Adrenal gland (tissue), 12 donors: Measurements from ENCODE around the gene FAM83C. TPM values are rescaled to one million over a fixed set of nuclear protein-coding genes. Genes with fewer than 3 reads are reported as not detected.
"Not testable (repeated sequence)": the region's sequence is repeated elsewhere in the genome, so short reads cannot be mapped to it uniquely, and the experiment has no call there.

Experiments
- DNase-seq, 7 donors: peaks; one replicate each; pipeline ENCODE4 v3.0.0-alpha.2; 2019 to 2020
- H3K27ac ChIP-seq, 5 donors: fragments of 200-600 bp; sonication (generic) in 4 of 5; 1 replicate in 3 of 5; 2 replicates in 2 of 5; pipeline versions ENCODE4 v1.5.1 to v1.8.0; 2016 to 2020; ENCODE audit warnings: mild to moderate bottlenecking in 1 of 5
- H3K27me3 ChIP-seq: fragments of 200-600 bp; 2 replicates; pipeline ENCODE4 v1.8.0; 2021
- H3K36me3 ChIP-seq, 2 donors: fragments of 200-600 bp; replicated peaks in 1 of 2; 1 replicate in 1 of 2; 2 replicates in 1 of 2; pipeline versions ENCODE4 v1.5.1 to v1.8.0; 2018 to 2022
- H3K4me1 ChIP-seq, 2 donors: fragments of 200-600 bp; replicated peaks in 1 of 2; 1 replicate in 1 of 2; 2 replicates in 1 of 2; pipeline versions ENCODE4 v1.5.1 to v1.8.0; 2018 to 2021
- H3K4me3 ChIP-seq, 4 donors: fragments of 200-600 bp; sonication (generic) in 3 of 4; one replicate each; pipeline ENCODE4 v1.5.1; 2016 to 2018
- H3K9me3 ChIP-seq, 3 donors: fragments of 200-600 bp; sonication (generic) in 1 of 3; replicated peaks in 1 of 3; 1 replicate in 2 of 3; 2 replicates in 1 of 3; pipeline versions ENCODE4 v1.5.1 to v1.8.0; 2016 to 2021
- POLR2A ChIP-seq, 2 donors: fragments of 450-650 bp; IDR thresholded peaks; one replicate each; pipeline ENCODE4 v1.6.1; 2017; ENCODE audit warnings: antibody characterized with exemption in 2 of 2, mild to moderate bottlenecking in 2 of 2, moderate library complexity in 1 of 2
- WGBS, 4 donors: extraction: QIAGEN DNeasy Blood & Tissue Kit in 2 of 4; methylation state at CpG; one replicate each; pipeline versions ENCODE4 v1.1.5 to v1.1.7; 2013 to 2017; 5-methylcytosine and 5-hydroxymethylcytosine counted together
- intact Hi-C, 2 donors: fragments of 100-400 bp; cut with DNase I; formaldehyde crosslinking; loops; one replicate each; pipeline versions ENCODE4 v1.14.1 to v1.15.0; 2022 to 2023
- polyA plus RNA-seq, 3 donors: library from polyadenylated mRNA; stranded (reverse); fragments of 200-250 nt in 2 of 3; fragments of 350-450 nt in 1 of 3; fragmentation: Illumina TruSeq in 1 of 3; extraction: RNeasy Lipid Tissue Mini Kit (QIAGEN cat#74804) in 1 of 3; gene quantifications; one replicate each; pipeline ENCODE4 v1.2.3, GENCODE V29; 2013 to 2014
- total RNA-seq, 9 donors: library from RNA; depleted of rRNA in 4 of 9; stranded (reverse); fragments of >200 nt in 4 of 9; fragments of 120-200 nt in 1 of 9; fragmentation: NEBNext Ultra II Directional in 1 of 9; extraction: Animal tissue kit (Norgen Biotek cat#: 25700) in 1 of 9; gene quantifications; one replicate each; pipeline versions ENCODE4 v1.1.0 to v1.2.4, GENCODE V29; 2013 to 2023
- TF ChIP-seq, protein P1 (sequence below), 6 experiments: fragments of 450-650 bp in 4 of 6; fragments of 200-600 bp in 2 of 6; sonication (generic) in 1 of 6; IDR thresholded peaks; 1 replicate in 5 of 6; 2 replicates in 1 of 6; pipeline versions ENCODE4 v1.5.1 to v1.8.0; 2016 to 2021; ENCODE audit warnings: antibody characterized with exemption in 6 of 6, mild to moderate bottlenecking in 2 of 6, moderate library complexity in 1 of 6
- donor health status: healthy with polysubstance abuse.
- donor health status: Bipolar disorder and iron deficiency.
- donor health status: DM: yes; HTN: yes; CAD: no.
- donor health status: DM: no; HTN: no; CAD: no.
- donor health status: DM: no; HTN: no; CAD: no.
- donor health status: DM: yes; HTN: yes; CAD: no.

The FAM83C gene
- total and polyA plus RNA-seq, 12 donors = 0.03 to 0.11 TPM; not detected in 10

DNA sequence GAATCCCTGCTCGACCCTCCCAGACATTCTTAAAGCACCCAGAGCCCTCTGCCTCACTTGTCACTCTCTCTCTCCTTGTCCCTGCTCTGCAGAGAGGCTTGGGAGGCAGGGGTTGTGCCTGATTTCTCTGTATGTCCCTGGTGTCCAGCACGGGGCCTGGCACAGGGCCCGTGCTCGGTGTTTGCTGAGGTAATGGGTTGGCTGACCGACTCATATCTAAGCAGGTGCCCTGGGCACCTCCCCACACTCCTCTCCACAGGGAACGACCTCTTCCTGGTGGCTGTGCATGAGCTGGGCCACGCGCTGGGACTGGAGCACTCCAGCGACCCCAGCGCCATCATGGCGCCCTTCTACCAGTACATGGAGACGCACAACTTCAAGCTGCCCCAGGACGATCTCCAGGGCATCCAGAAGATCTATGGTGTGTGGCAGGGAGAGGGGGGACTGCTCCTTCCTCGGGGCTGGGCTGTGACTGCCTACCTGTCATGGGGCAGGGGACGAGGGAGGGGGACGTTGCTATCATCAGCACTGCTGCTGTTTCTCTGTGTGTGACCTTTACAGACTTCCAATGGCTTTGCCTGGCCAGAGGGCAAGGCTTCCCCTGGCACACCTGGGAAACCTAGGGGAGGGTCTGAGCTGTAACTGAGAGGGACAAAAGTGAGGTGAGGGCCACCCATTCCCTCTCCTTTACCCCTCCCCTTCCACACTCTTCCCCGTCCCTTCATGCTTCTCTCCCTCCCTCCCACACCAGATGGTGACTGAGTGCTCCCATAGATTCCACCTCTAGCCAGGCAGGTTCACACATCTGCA is 28.5 kb downstream of the FAM83C start:
- H3K27me3 ChIP-seq = no peaks in the 10 kb centered on the region
- 68 to 78% (median 74%) methylated on average over 5 to 17 of the region's 17 CpGs for WGBS, 4 donors
- DNase-seq = no peak
- intact Hi-C loops = no loop called here
- H3K36me3 ChIP-seq = peaks cover 0 to 10% of the 10 kb centered on the region in 2 donors
- peaks cover 0 to 5% of the 10 kb centered on the region in 2 donors for H3K4me1 ChIP-seq
- H3K27ac ChIP-seq = peak overlapping the region in 1 of 5 donors; percentile 26
- H3K4me3 ChIP-seq = no peak overlapping the region
- TF ChIP-seq, protein P1, sequence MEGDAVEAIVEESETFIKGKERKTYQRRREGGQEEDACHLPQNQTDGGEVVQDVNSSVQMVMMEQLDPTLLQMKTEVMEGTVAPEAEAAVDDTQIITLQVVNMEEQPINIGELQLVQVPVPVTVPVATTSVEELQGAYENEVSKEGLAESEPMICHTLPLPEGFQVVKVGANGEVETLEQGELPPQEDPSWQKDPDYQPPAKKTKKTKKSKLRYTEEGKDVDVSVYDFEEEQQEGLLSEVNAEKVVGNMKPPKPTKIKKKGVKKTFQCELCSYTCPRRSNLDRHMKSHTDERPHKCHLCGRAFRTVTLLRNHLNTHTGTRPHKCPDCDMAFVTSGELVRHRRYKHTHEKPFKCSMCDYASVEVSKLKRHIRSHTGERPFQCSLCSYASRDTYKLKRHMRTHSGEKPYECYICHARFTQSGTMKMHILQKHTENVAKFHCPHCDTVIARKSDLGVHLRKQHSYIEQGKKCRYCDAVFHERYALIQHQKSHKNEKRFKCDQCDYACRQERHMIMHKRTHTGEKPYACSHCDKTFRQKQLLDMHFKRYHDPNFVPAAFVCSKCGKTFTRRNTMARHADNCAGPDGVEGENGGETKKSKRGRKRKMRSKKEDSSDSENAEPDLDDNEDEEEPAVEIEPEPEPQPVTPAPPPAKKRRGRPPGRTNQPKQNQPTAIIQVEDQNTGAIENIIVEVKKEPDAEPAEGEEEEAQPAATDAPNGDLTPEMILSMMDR (IDR thresholded peaks at IDR 0.05) = peak in 1 of 6 experiments; percentile 2
- no peak for TF ChIP-seq POLR2A (IDR thresholded peaks at IDR 0.05)
- no peaks in the 10 kb centered on the region for H3K9me3 ChIP-seq

DNA sequence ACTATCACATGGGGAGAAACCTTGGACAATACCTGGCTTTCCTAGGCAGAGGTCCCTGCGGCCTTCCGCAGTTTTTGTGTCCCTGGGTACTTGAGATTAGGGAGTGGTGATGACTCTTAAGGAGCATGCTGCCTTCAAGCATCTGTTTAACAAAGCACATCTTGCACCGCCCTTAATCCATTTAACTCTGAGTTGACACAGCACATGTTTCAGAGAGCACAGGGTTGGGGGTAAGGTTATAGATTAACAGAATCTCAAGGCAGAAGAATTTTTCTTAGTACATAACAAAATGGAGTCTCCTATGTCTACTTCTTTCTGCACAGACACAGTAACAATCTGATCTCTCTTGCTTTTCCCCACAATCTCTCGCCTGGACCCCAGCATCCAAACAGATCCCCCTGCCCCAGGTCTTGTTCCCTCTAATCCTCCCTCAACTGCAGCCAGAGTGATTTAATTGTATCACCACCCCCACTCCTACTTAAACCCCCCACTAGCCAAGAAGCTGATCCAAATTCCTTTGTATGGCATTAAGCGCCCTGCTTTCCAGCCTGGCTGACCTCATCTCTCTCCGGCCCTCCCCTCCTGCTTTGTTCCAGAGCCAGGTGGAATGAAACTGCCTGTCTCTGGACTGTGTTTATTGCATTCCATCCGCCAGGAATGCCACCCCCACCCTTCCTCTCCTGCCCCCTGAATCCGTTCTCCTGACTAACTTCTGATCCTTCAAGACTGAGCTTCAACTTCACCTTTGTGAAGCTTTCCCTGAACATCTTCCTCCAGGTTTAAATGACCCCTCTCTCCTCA is 29.3 kb downstream of the FAM83C start:
- H3K9me3 ChIP-seq, H3K27me3 ChIP-seq, H3K36me3 ChIP-seq, H3K4me1 ChIP-seq, H3K4me3 ChIP-seq, intact Hi-C loops: not testable (repeated sequence)
- peak in 2 of 7 donors; percentile 49 to 54 for DNase-seq
- TF ChIP-seq, protein P1 (IDR thresholded peaks at IDR 0.05) = peak in 1 of 6 experiments; percentile 9
- H3K27ac ChIP-seq = peak overlapping the region in 1 of 5 donors; percentile 26
- 47 to 58% (median 51%) methylated on average over 5 of the region's 8 CpGs for WGBS, 4 donors

DNA sequence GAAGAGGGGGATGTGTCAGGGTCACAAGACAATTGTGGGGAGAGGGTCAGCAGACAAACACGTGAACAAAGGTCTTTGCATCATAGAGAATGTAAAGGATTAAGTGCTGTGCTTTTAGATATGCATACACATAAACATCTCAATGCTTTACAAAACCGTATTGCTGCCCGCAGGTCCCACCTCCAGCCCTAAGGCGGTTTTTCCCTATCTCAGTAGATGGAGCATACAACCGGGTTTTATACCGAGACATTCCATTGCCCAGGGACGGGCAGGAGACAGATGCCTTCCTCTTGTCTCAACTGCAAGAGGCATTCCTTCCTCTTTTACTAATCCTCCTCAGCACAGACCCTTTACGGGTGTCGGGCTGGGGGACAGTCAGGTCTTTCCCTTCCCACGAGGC is 29.9 kb downstream of the FAM83C start:
- peaks cover 0 to 14% of the 10 kb centered on the region in 2 donors for H3K4me1 ChIP-seq
- DNase-seq, H3K27ac ChIP-seq: not testable (repeated sequence)

DNA sequence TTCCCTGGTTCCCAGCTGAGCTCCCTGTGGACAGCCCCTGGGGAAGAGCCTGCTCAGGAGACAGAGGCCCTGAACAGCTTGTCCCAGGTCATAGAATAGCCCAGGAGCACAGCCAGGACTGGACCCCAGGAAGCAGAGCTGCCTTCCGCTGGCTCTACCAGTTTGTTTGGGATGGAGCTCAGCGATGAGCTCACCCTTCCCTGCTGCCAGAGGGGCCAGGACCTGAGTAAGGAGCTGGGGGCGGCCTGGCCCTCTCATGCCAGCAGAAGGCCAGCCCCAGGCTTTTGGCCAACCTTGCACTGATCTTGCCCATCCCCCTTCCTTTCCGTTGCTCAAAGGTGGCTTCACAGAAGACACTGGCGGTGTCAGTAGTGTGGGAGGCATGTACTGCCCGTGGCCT is 31.8 kb downstream of the FAM83C start:
- no peaks in the 10 kb centered on the region for H3K36me3 ChIP-seq
- H3K27ac ChIP-seq = no peak overlapping the region
- TF ChIP-seq, protein P1 (IDR thresholded peaks at IDR 0.05) = no peak
- TF ChIP-seq POLR2A (IDR thresholded peaks at IDR 0.05) = no peak
- no peak for DNase-seq
- H3K4me3 ChIP-seq = no peak overlapping the region
- peaks cover 0 to 18% of the 10 kb centered on the region in 2 donors for H3K4me1 ChIP-seq
- intact Hi-C loops = no loop called here
- H3K27me3 ChIP-seq = no peaks in the 10 kb centered on the region
- 92 to 100% (median 99%) methylated on average over 6 of the region's 6 CpGs; no CpG with 5 or more reads in 1 of the 4 donors for WGBS, 4 donors
- no peaks in the 10 kb centered on the region for H3K9me3 ChIP-seq

More for the DNA sequence above, 29.9 kb downstream of the FAM83C start:
- intact Hi-C loops, H3K9me3 ChIP-seq, H3K36me3 ChIP-seq, H3K27me3 ChIP-seq, H3K4me3 ChIP-seq: not testable (repeated sequence)
- WGBS, 4 donors = 78 to 83% (median 81%) methylated on average over 7 of the region's 10 CpGs
